ENCODE measurements around the gene PANK2. TPM values are rescaled to one million over a fixed set of nuclear protein-coding genes. Genes with fewer than 3 reads are reported as not detected.

Gene PANK2
- total and polyA plus RNA-seq, 2 of the 8 experiments (the other 6 are each of a cell fraction or from before 2014, with no cell fraction given), result 17.1 to 57.5 TPM

DNA sequence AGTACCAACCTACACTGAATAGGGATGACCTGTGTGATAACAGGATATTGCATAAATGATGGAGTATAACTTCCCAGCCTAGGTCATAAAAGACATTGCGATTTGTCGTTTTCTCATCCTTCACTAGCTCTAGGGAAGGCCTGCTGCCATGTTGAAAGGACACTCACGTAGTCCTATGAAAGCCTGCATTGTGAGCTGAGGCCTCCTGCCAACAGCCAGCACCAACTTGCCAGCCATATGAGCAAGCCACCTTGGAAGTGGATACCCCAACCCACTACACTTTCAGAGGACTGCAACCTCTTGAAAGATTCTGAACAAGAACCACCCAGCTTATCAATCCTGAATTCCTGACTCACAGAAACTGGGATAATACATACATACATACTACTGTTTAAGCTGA is 3.5 kb upstream of the PANK2 start (continued):
- TF ChIP-seq BCL11A (IDR thresholded peaks at IDR 0.05; ENCODE audit: low read depth in 2 of 2, low read length in 2 of 2) (no peak), RXRA (IDR thresholded peaks at IDR 0.05; ENCODE audit: insufficient read depth, low read depth, low read length) (no peak), SUZ12 (IDR thresholded peaks at IDR 0.05; ENCODE audit: low read length) (no peak), ATF2 (IDR thresholded peaks at IDR 0.05; ENCODE audit: low read length) (no peak), SP4 (IDR thresholded peaks at IDR 0.05; ENCODE audit: low read length) (no peak)
